UCSD-AML1 (cell line): ENCODE data around the gene INTU.
"Not testable (repeated sequence)": the region's sequence is repeated elsewhere in the genome, so short reads cannot be mapped to it uniquely, and the experiment has no call there.

Experiments used
- DNase-seq: peaks from one replicate; lab custom pipeline; 2025; ENCODE audit not compliant: unreplicated experiment; lab: John Stamatoyannopoulos, UW

Gene INTU

DNA sequence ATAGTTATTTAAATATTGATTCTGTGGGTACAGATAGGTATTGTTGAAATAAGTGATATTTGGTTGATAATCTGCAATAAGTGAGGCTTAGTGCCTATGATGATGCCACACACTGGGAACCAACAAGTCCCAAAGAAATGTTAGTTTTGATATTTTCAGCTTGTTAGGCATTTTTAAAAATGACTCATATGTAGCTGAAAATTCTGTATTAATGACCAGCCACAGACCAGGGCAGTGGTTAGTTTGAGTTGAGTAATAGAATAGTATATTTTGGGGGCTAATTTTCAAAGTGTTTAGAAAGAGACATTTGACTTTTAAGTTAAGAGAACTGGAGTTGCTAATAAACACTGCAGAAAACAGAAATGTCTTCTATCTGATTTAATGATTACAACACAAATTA lies 9.4 kb downstream of the INTU start:
- no peak for DNase-seq

DNA sequence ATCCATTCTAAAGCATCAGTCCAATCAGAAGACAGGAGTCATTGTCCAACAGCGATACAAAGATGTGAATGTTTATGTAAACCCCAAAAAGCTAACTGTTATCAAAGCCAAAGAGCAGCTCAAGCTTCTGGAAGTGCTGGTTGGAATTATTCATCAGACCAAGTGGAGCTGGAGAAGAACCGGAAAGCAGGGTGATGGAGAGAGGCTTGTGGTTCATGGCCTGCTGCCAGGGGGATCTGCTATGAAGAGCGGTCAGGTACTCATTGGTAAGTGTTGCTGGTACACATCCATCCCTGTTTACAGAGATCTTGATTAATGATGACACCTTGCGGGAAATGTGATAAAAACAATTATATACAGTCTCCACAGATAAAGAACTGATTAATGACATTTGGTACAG lies 11.0 kb downstream of the INTU start:
- DNase-seq = no peak

DNA sequence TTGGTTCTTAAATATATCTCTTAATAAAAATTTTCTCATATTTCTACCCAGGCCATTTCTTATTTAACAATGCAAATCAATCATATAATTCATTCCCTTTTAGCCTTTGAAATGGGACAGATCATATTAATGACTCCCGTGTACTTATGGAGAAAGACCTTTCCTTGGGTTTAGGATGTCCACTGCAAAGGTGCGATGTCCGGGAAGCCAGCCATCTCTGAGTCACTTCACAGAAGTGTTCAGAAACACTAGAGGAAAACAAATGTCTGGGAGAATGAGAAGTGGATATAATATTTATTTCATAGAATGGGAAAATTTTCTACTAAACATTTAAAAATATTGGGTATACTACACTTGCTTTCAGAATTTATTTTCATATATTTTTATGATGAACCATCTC lies 15.3 kb downstream of the INTU start:
- DNase-seq = no peak

DNA sequence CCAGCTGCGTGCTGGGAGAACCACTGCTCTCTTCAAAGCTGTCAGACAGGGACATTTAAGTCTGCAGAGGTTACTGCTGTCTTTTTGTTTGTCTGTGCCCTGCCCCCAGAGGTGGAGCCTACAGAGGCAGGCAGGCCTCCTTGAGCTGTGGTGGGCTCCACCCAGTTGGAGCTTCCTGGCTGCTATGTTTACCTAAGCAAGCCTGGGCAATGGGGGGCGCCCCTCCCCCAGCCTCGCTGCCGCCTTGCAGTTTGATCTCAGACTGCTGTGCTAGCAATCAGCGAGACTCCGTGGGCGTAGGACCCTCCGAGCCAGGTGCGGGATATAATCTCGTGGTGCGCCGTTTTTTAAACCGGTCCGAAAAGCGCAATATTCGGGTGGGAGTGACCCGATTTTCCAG lies 22.8 kb downstream of the INTU start:
- DNase-seq = not testable (repeated sequence)

DNA sequence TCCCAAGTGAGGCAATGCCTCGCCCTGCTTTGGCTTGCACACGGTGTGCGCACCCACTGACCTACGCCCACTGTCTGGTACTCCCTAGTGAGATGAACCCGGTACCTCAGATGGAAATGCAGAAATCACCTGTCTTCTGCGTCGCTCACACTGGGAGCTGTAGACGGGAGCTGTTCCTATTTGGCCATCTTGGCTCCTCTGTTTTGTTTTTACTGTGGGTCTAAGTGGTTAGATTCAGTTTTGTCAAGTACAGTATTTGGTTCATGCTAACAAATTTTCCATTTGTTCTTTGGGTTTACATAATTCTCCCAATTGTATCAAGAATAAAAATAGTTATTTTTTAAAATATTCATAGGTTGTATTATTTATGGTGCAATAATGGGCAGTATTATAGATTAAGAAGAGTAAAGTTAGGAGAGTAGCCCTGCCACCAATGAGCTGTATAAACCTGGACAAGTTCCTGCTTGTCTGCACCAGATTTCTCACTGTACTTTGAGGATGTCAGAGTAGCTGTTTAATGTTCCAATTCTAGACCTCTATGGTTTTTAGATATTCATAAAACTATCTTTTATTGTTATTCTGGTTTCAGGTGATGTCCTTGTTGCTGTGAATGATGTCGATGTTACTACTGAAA lies 23.4 kb downstream of the INTU start:
- no peak for DNase-seq

GRCh38 chr4:127660284-127660885 lies 27.6 kb downstream of the INTU start:
- DNase-seq = no peak

- no peak for DNase-seq
Observed at GRCh38 chr4:127667116-127667515, 34.4 kb downstream of the INTU start.

DNA sequence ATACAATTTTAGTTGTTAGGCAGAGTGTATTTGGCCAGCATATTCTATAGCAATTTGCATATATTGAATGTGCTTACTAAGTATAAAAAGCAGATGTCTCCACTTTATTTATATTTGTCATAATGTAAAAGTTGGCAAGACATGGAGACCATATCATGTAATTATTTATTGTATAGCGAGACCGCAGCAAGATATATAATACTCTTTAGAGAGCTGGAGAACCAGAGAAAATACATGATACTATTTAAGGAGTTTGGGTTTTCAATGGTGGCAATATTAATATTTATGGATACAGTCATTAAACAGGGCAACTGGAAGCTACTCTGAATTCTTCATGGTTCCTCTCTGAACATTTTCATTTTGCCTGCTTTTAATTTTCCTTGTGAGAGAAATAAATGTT lies 35.0 kb downstream of the INTU start:
- DNase-seq = no peak

DNA sequence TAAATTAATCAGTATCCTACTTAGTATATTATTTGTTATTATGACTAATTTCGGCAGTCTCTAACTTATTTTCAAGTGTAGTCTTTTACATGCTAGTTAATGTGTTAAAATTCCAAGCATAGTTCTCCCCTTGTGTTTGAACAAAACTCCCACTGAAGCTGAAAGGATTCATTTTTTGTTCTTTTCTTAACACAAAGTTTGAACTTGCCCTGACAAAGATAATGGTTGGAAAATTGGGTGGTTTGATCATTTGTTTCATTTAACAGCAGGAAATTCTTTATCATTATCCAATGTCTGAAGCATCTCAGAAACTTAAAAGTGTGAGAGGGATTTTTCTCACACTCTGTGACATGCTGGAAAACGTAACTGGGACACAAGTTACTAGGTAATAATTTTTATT lies 36.0 kb downstream of the INTU start:
- no peak for DNase-seq

DNA sequence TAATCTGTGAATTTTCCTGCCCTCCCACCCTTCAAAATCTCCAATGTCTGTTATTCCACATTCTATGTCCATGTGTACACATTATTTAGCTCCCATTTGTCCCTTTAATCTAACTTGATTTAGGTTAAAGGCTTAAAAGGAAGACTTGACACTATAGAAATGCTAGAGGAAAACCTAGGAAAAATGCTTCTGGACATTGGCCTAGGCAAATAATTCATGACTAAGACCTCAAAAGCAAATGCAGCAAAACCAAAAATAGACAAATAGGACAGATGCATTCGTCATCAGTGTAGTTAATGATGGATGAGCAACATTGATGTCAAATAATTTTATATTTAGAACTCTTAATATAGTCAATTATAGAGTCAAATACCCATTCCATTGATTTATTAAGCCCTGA lies 36.9 kb downstream of the INTU start:
- no peak for DNase-seq

DNA sequence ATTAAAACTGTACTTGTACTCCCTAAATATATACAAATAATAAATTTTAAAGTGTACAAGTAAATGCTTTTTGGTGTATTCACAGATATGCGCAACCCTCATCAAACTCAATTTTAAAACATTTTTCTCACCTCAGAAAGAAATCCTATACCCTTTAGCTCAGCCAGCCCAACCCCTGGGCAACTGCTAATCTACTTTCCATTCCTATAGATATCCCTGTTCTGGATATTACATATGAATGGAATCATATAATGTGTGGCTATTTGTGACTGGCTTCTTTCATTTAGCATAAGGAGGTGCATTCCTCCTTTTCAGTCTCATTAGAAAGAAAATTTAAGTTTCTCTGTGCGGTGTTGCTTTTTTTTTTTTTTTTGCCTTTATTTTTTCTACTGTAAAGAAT lies 39.4 kb downstream of the INTU start:
- no peak for DNase-seq

DNA sequence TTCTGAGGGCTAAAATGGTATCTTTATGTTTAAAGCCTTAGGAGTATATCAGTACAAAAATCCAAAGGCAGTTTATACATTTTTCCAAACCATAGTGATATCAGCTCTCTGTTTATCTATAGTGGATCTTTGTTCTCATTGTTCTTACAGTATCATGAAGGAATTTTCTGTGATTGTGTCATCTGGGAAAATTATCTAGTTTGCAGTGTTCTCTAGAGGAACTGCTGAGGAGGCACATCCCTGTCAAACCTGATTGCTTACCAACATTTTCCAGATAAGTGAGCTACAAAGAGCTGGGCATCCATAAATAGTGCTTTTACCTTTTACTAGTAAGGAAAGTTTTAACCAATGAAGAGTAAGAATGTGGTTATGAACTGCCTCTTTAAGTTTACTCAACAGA lies 52.5 kb downstream of the INTU start:
- DNase-seq = no peak

DNA sequence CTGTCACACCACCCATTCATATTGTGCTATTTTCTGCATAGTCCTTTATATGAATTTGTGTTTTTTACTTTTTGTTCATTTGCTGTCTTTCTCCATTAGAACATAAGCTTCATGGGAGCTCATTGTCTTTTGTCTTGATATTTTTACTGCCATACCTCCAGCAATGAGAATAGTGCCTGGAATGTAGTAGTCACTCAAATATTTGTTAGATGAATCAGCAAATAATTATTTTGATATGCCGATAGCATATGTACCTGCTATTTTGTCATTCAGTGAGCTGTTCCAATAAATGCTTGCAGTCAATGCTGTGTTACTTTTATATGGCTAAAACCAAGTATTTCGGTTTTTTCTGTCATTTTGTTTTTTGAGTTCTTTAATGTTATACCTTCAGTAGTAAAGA lies 53.9 kb downstream of the INTU start:
- no peak for DNase-seq

DNA sequence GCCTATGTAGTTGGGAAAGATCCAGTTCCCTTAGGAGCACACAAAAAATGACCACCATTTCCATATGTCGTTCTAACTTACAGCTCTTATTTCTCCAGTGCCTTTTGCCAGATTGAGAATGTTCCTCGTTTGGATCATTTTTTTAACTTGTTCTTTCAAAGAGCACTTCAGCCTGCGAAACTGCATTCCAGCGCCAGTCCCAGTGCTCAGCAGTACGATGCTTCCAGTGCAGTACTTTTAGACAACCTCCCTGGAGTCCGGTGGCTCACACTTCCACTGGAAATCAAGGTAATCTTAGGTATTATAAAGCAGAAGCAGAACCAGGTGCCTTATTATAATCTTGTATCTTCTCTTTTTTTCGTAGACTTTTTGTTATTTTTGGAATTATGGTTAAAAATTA lies 54.8 kb downstream of the INTU start:
- no peak for DNase-seq

- no peak for DNase-seq
Observed at GRCh38 chr4:127698789-127699200, 66.0 kb downstream of the INTU start.

DNA sequence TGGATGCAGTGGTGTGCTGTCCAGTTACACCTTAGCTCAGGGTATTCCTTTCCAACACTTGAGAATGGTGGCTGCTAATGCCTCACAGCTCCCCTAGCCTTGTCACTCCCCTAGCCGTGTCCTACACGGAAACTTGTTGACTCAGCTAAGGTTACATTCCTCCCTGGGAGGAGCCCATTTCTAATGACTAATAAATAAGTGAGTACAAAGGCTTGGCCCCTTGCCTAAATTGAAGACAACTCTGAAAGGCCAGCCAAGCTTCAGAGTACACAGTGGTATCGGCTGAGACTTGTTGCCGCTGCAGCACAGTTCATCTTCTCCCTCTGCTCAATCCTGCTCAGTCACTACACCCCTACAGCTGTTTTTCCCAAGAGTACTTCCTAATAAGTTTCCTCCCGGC lies 76.2 kb downstream of the INTU start:
- no peak for DNase-seq

- DNase-seq = no peak
Observed at GRCh38 chr4:127709456-127709855, 76.7 kb downstream of the INTU start.

GRCh38 chr4:127730142-127730913 lies 97.6 kb downstream of the INTU start, which contains the start of gene SLC25A31:
Gene SLC25A31, plus strand, starts transcription at chr4:127730400. Its CDS starts 146 bp downstream, at chr4:127730546.
- DNase-seq = no peak

DNA sequence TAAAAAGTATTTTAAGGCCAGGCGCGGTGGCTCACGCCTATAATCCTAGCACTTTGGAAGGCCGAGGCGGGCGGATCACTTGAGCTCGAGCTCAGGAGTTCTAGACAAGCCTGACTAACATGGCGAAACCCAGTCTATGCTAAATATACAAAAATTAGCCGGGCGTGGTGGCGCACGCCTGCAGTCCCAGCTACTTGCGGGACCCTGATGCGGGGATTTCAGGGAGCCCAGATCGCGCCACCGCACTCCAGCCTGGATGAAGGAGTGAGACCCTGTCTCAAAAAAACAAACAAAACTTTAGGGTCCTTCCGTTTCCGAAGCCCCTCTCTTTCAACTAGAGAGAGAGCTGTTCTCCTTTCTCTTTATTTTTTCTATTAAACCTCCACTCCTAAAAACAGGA lies 98.6 kb downstream of the INTU start:
- no peak for DNase-seq

- DNase-seq = no peak
Observed at GRCh38 chr4:127732623-127733328, 100.0 kb downstream of the INTU start.

- no peak for DNase-seq
Observed at GRCh38 chr4:127734976-127735375, 102.2 kb downstream of the INTU start.

DNA sequence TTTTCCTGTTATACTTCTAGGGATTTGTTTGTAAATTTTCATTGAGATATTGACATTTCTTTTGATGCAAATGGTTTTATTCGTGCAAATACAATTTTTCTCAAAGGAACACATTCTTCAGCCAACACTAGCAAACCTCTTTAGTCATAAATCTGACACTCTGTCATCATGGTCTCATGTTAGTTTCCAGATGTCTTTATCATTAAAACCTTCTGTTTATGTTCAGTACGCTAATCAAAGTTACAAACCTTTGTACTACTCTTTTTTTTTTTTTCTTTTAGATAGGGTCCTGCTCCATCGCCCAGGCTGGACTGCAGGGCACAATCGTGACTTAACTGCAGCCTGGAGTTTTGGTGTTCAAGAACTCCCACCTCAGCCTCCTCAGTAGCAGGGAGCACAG lies 104.5 kb downstream of the INTU start:
- DNase-seq = no peak
